K562 (cell line): ENCODE measurements around the gene GAA.

Experiments used
- ETS2 ChIP-seq: IDR thresholded peaks from 2 replicates; pipeline ENCODE4 v1.6.1; 2016; ENCODE audit warnings: borderline replicate concordance, missing genetic modification characterization, mild to moderate bottlenecking, moderate library complexity, missing compliant biosample characterization; ENCODE audit not compliant: poor library complexity, severe bottlenecking
- MYC ChIP-seq, 2 experiments: fragments of 250-450 bp in 1 of 2; sonication (Bioruptor Pico) in 1 of 2; IDR thresholded peaks; 2 replicates each; pipeline versions ENCODE4 v1.5.1 to v1.6.1; 2012 to 2021; ENCODE audit warnings: low read depth in 2 of 2, borderline replicate concordance in 1 of 2, improper control_type of control experiment in 1 of 2, low read length in 1 of 2, mild to moderate bottlenecking in 1 of 2, moderate library complexity in 1 of 2
- POLR2A ChIP-seq: fragments of 450-650 bp; conservative IDR thresholded peaks from 2 replicates; pipeline ENCODE4 v1.6.1; 2016
- RBFOX2 ChIP-seq: fragments of 200-400 bp; formaldehyde crosslinking; IDR thresholded peaks from 2 replicates; pipeline ENCODE4 v1.6.1; 2017; ENCODE audit warnings: low read depth, mild to moderate bottlenecking, low read length, moderate library complexity
- SIN3A ChIP-seq, 2 experiments: fragments of 150-350 bp in 1 of 2; IDR thresholded peaks; 2 replicates each; pipeline ENCODE4 v1.6.1; 2011 to 2016; ENCODE audit warnings: borderline replicate concordance in 2 of 2, low read depth in 2 of 2, low read length in 2 of 2, mild to moderate bottlenecking in 2 of 2, moderate library complexity in 2 of 2; ENCODE audit not compliant: control insufficient read depth in 1 of 2
- SIN3B ChIP-seq: fragments of 450-650 bp; IDR thresholded peaks from 2 replicates; pipeline ENCODE4 v1.6.1; 2017; ENCODE audit warnings: low read depth, mild to moderate bottlenecking, moderate library complexity
- TF ChIP-seq, protein P1 (sequence below): sonication (generic); formaldehyde crosslinking; IDR thresholded peaks from 2 replicates; pipeline ENCODE4 v1.8.0; 2022; ENCODE audit warnings: missing genetic modification reagents, mild to moderate bottlenecking, borderline replicate concordance
- TF ChIP-seq, protein P2 (sequence below): fragments of 450-650 bp; IDR thresholded peaks from 2 replicates; pipeline ENCODE4 v1.6.1; 2016
- TF ChIP-seq, protein P3 (sequence below): sonication (generic); formaldehyde crosslinking; IDR thresholded peaks from 2 replicates; pipeline ENCODE4 v1.8.0; 2023; ENCODE audit warnings: mild to moderate bottlenecking, missing genetic modification reagents
- TF ChIP-seq, protein P4 (sequence below), 3 experiments: IDR thresholded peaks in 2 of 3; conservative IDR thresholded peaks in 1 of 3; 2 replicates each; pipeline ENCODE4 v1.5.1; 2011 to 2012; ENCODE audit warnings: low read length in 3 of 3, mild to moderate bottlenecking in 3 of 3, control low read depth in 2 of 3, improper control_type of control experiment in 1 of 3, inconsistent platforms in 1 of 3, low read depth in 1 of 3, mixed read lengths in 1 of 3, moderate library complexity in 1 of 3; ENCODE audit not compliant: insufficient read depth in 2 of 3

DNA sequence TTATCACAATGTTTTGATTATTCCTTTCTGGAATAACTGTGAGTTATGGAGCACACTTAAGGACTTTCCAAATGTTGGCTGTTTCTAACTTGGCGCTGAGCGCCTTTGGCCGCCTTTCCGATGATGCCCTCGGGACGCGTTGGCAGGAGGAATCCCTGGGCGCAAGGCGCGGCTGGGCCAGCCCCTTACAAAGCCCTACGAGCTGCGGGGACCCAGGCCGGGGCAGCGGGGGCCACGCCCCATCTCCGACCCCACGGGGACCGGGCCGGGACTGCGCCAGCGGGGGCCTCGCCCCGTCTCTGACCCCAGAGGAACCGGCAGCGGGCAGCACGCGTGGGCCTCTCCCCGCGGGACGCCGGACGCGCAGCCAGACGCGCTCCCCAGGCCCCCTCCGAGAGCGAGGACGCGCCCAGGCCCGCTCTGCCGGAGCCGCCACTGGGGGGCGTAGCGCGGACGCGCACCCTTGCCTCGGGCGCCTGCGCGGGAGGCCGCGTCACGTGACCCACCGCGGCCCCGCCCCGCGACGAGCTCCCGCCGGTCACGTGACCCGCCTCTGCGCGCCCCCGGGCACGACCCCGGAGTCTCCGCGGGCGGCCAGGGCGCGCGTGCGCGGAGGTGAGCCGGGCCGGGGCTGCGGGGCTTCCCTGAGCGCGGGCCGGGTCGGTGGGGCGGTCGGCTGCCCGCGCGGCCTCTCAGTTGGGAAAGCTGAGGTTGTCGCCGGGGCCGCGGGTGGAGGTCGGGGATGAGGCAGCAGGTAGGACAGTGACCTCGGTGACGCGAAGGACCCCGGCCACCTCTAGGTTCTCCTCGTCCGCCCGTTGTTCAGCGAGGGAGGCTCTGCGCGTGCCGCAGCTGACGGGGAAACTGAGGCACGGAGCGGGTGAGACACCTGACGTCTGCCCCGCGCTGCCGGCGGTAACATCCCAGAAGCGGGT lies at the start of gene GAA:
- TF ChIP-seq MYC (IDR thresholded peaks at IDR 0.05; ENCODE audit: low read depth, low read length) (peak; percentile 41; the same call in 1 of the 2 replicates), MYC (CRISPR knock-in tag; IDR thresholded peaks at IDR 0.05; ENCODE audit: borderline replicate concordance, low read depth) (no peak), SIN3B (peak; percentile 78), ETS2 (no peak), SIN3A (IDR thresholded peaks at IDR 0.05; ENCODE audit: borderline replicate concordance in 2 of 2, control insufficient read depth in 1 of 2, low read depth in 2 of 2, low read length in 2 of 2) (peak; percentile 8 to 25; a peak in 1 of 4 replicates), RBFOX2 (peak; percentile 69), POLR2A (peak; percentile 59)
- TF ChIP-seq, protein P1, sequence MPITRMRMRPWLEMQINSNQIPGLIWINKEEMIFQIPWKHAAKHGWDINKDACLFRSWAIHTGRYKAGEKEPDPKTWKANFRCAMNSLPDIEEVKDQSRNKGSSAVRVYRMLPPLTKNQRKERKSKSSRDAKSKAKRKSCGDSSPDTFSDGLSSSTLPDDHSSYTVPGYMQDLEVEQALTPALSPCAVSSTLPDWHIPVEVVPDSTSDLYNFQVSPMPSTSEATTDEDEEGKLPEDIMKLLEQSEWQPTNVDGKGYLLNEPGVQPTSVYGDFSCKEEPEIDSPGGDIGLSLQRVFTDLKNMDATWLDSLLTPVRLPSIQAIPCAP (CRISPR knock-in tag): no peak
- TF ChIP-seq, protein P2, sequence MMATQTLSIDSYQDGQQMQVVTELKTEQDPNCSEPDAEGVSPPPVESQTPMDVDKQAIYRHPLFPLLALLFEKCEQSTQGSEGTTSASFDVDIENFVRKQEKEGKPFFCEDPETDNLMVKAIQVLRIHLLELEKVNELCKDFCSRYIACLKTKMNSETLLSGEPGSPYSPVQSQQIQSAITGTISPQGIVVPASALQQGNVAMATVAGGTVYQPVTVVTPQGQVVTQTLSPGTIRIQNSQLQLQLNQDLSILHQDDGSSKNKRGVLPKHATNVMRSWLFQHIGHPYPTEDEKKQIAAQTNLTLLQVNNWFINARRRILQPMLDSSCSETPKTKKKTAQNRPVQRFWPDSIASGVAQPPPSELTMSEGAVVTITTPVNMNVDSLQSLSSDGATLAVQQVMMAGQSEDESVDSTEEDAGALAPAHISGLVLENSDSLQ: no peak
- TF ChIP-seq, protein P3, sequence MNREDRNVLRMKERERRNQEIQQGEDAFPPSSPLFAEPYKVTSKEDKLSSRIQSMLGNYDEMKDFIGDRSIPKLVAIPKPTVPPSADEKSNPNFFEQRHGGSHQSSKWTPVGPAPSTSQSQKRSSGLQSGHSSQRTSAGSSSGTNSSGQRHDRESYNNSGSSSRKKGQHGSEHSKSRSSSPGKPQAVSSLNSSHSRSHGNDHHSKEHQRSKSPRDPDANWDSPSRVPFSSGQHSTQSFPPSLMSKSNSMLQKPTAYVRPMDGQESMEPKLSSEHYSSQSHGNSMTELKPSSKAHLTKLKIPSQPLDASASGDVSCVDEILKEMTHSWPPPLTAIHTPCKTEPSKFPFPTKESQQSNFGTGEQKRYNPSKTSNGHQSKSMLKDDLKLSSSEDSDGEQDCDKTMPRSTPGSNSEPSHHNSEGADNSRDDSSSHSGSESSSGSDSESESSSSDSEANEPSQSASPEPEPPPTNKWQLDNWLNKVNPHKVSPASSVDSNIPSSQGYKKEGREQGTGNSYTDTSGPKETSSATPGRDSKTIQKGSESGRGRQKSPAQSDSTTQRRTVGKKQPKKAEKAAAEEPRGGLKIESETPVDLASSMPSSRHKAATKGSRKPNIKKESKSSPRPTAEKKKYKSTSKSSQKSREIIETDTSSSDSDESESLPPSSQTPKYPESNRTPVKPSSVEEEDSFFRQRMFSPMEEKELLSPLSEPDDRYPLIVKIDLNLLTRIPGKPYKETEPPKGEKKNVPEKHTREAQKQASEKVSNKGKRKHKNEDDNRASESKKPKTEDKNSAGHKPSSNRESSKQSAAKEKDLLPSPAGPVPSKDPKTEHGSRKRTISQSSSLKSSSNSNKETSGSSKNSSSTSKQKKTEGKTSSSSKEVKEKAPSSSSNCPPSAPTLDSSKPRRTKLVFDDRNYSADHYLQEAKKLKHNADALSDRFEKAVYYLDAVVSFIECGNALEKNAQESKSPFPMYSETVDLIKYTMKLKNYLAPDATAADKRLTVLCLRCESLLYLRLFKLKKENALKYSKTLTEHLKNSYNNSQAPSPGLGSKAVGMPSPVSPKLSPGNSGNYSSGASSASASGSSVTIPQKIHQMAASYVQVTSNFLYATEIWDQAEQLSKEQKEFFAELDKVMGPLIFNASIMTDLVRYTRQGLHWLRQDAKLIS (CRISPR knock-in tag): no peak
- TF ChIP-seq, protein P4, sequence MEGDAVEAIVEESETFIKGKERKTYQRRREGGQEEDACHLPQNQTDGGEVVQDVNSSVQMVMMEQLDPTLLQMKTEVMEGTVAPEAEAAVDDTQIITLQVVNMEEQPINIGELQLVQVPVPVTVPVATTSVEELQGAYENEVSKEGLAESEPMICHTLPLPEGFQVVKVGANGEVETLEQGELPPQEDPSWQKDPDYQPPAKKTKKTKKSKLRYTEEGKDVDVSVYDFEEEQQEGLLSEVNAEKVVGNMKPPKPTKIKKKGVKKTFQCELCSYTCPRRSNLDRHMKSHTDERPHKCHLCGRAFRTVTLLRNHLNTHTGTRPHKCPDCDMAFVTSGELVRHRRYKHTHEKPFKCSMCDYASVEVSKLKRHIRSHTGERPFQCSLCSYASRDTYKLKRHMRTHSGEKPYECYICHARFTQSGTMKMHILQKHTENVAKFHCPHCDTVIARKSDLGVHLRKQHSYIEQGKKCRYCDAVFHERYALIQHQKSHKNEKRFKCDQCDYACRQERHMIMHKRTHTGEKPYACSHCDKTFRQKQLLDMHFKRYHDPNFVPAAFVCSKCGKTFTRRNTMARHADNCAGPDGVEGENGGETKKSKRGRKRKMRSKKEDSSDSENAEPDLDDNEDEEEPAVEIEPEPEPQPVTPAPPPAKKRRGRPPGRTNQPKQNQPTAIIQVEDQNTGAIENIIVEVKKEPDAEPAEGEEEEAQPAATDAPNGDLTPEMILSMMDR (IDR thresholded peaks at IDR 0.05 in 2 of 3, conservative IDR thresholded peaks at IDR 0.05 in 1 of 3; ENCODE audit: insufficient read depth in 2 of 3, low read depth in 1 of 3, low read length in 3 of 3): peak; percentile 63 to 85 (median 78)
